Activated CD4-positive, alpha-beta memory T cell treated with anti-CD3 and anti-CD28 coated beads for 36 hours (primary cell): ENCODE results near the gene LRRC43. TPM values are rescaled to one million over a fixed set of nuclear protein-coding genes. Genes with fewer than 3 reads are reported as not detected.

Experiments
- CTCF ChIA-PET: fragments of 350-600 bp; sonication (Branson Sonifier 250); formaldehyde crosslinking; loops from one replicate; lab custom pipeline; 2021; ENCODE audit warnings: antibody characterized with exemption, inconsistent platforms; lab: Charles Lee
- POLR2A ChIA-PET: fragments of 350-600 bp; sonication (Branson Sonifier 250); formaldehyde crosslinking; loops from one replicate; lab custom pipeline; 2021; ENCODE audit warnings: antibody characterized with exemption; lab: Charles Lee
- DNase-seq: peaks from one replicate; pipeline ENCODE4 v3.0.0-alpha.2; 2020
- H3K27ac Mint-ChIP-seq: one replicate; pipeline ENCODE4 v1.8.0; 2021; ENCODE audit warnings: mixed read lengths
- H3K27me3 Mint-ChIP-seq: one replicate; pipeline ENCODE4 v1.8.0; 2021; ENCODE audit warnings: mixed read lengths
- H3K36me3 Mint-ChIP-seq: one replicate; pipeline ENCODE4 v1.8.0; 2021; ENCODE audit warnings: mixed read lengths
- H3K4me1 Mint-ChIP-seq: one replicate; pipeline ENCODE4 v1.8.0; 2021; ENCODE audit warnings: low read depth, mixed read lengths
- H3K4me3 Mint-ChIP-seq: one replicate; pipeline ENCODE4 v1.8.0; 2021; ENCODE audit warnings: mild to moderate bottlenecking, mixed read lengths
- H3K9me3 Mint-ChIP-seq: one replicate; pipeline ENCODE4 v1.8.0; 2021; ENCODE audit warnings: mixed read lengths
- intact Hi-C: fragments of 100-400 bp; cut with micrococcal nuclease; formaldehyde crosslinking; loops from one replicate; pipeline ENCODE4 v1.15.1; 2023
- total RNA-seq, 2 experiments: library from RNA; stranded (reverse); gene quantifications; one replicate each; pipeline ENCODE4 v1.2.3, GENCODE V29; 2021

Gene LRRC43
- total RNA-seq, 2 experiments from 2014 or later = 0.41 to 0.76 TPM

GRCh38 chr12:122141911-122142725, 40.8 kb upstream of the LRRC43 start:
- CTCF ChIA-PET = interaction anchor here (1.0 kb wide), 1 partner anchor 19 kb away, joined by 4 read pairs; no protein-coding TSS in a partner anchor
- H3K27me3 Mint-ChIP-seq = no peaks in the 10 kb centered on the region
- intact Hi-C loops = no loop called here
- peaks cover 7% of the 10 kb centered on the region for H3K36me3 Mint-ChIP-seq
- H3K4me3 Mint-ChIP-seq = no peak overlapping the region
- no peaks in the 10 kb centered on the region for H3K9me3 Mint-ChIP-seq
- H3K27ac Mint-ChIP-seq = no peak overlapping the region
- DNase-seq = no peak
- POLR2A ChIA-PET = no interaction called here
- no peaks in the 10 kb centered on the region for H3K4me1 Mint-ChIP-seq

GRCh38 chr12:122142857-122143256, 40.1 kb upstream of the LRRC43 start:
- no peak for DNase-seq
- intact Hi-C loops = no loop called here
- ChIA-PET CTCF (no interaction called here), POLR2A (interaction anchor here (0.6 kb wide), 1 partner anchor 150 kb away, joined by 3 read pairs; no protein-coding TSS in a partner anchor)
- Mint-ChIP-seq H3K36me3 (peaks cover 7% of the 10 kb centered on the region), H3K27ac (no peak overlapping the region), H3K27me3 (no peaks in the 10 kb centered on the region), H3K4me3 (no peak overlapping the region), H3K9me3 (no peaks in the 10 kb centered on the region), H3K4me1 (no peaks in the 10 kb centered on the region)

- Mint-ChIP-seq H3K27me3 (no peaks in the 10 kb centered on the region), H3K36me3 (peaks cover 2% of the 10 kb centered on the region), H3K4me3 (no peak overlapping the region), H3K27ac (no peak overlapping the region), H3K9me3 (no peaks in the 10 kb centered on the region), H3K4me1 (peaks cover 9% of the 10 kb centered on the region)
- intact Hi-C loops = no loop called here
- POLR2A ChIA-PET = no interaction called here
- CTCF ChIA-PET = interaction anchor here (0.7 kb wide), 1 partner anchor 21 kb away, joined by 3 read pairs; no protein-coding TSS in a partner anchor
- DNase-seq = no peak
These were observed 38.0 kb upstream of the LRRC43 start for GRCh38 chr12:122144885-122145284.

GRCh38 chr12:122145505-122146330, 37.2 kb upstream of the LRRC43 start:
- POLR2A ChIA-PET = no interaction called here
- CTCF ChIA-PET = interaction anchor here (0.9 kb wide), 2 partner anchors 15 to 22 kb away, joined by 3 to 5 read pairs; no protein-coding TSS in a partner anchor
- H3K9me3 Mint-ChIP-seq = no peaks in the 10 kb centered on the region
- no peak overlapping the region for H3K4me3 Mint-ChIP-seq
- H3K4me1 Mint-ChIP-seq = peaks cover 9% of the 10 kb centered on the region
- H3K36me3 Mint-ChIP-seq = peaks cover 2% of the 10 kb centered on the region
- intact Hi-C loops = no loop called here
- DNase-seq = no peak
- H3K27me3 Mint-ChIP-seq = peaks cover 3% of the 10 kb centered on the region
- H3K27ac Mint-ChIP-seq = no peak overlapping the region

GRCh38 chr12:122147514-122148290, 35.2 kb upstream of the LRRC43 start:
- no peak for DNase-seq
- Mint-ChIP-seq H3K36me3 (peaks cover 2% of the 10 kb centered on the region), H3K4me3 (no peak overlapping the region), H3K4me1 (peaks cover 9% of the 10 kb centered on the region), H3K9me3 (no peaks in the 10 kb centered on the region), H3K27ac (no peak overlapping the region), H3K27me3 (peaks cover 3% of the 10 kb centered on the region)
- ChIA-PET CTCF (interaction anchor here (1.0 kb wide), 1 partner anchor 93 kb away, joined by 6 read pairs; no protein-coding TSS in a partner anchor), POLR2A (no interaction called here)
- intact Hi-C loops = no loop called here

- H3K27me3 Mint-ChIP-seq = peaks cover 3% of the 10 kb centered on the region
- no peak overlapping the region for H3K4me3 Mint-ChIP-seq
- intact Hi-C loops = loop anchor here (1.0 kb wide), 1 partner anchor 40 kb away; no protein-coding TSS in a partner anchor
- ChIA-PET POLR2A (no interaction called here), CTCF (interaction anchor here (0.6 to 1.0 kb wide), 3 partner anchors 71 to 135 kb away, joined by 3 read pairs; no protein-coding TSS in a partner anchor)
- peaks cover 2% of the 10 kb centered on the region for H3K36me3 Mint-ChIP-seq
- H3K27ac Mint-ChIP-seq = no peak overlapping the region
- no peaks in the 10 kb centered on the region for H3K9me3 Mint-ChIP-seq
- H3K4me1 Mint-ChIP-seq = peaks cover 9% of the 10 kb centered on the region
- no peak for DNase-seq
These were observed 34.3 kb upstream of the LRRC43 start for GRCh38 chr12:122148657-122149056.

GRCh38 chr12:122150127-122150681, 32.7 kb upstream of the LRRC43 start:
- POLR2A ChIA-PET = no interaction called here
- intact Hi-C loops = no loop called here
- no peak overlapping the region for H3K4me3 Mint-ChIP-seq
- H3K27me3 Mint-ChIP-seq = peaks cover 3% of the 10 kb centered on the region
- H3K4me1 Mint-ChIP-seq = peaks cover 9% of the 10 kb centered on the region
- H3K27ac Mint-ChIP-seq = no peak overlapping the region
- DNase-seq = no peak
- no peaks in the 10 kb centered on the region for H3K36me3 Mint-ChIP-seq
- no peaks in the 10 kb centered on the region for H3K9me3 Mint-ChIP-seq
- CTCF ChIA-PET = interaction anchor here (1.5 to 1.6 kb wide), 2 partner anchors 17 to 96 kb away, joined by 4 read pairs; no protein-coding TSS in a partner anchor

GRCh38 chr12:122152754-122153153, 30.2 kb upstream of the LRRC43 start:
- H3K9me3 Mint-ChIP-seq = no peaks in the 10 kb centered on the region
- CTCF ChIA-PET = interaction anchor here (0.7 to 2.8 kb wide), 3 partner anchors 29 to 97 kb away, joined by 4 to 9 read pairs (median 6); no protein-coding TSS in a partner anchor
- peaks cover 9% of the 10 kb centered on the region for H3K4me1 Mint-ChIP-seq
- H3K27me3 Mint-ChIP-seq = peaks cover 3% of the 10 kb centered on the region
- no peaks in the 10 kb centered on the region for H3K36me3 Mint-ChIP-seq
- no peak overlapping the region for H3K4me3 Mint-ChIP-seq
- POLR2A ChIA-PET = no interaction called here
- DNase-seq = no peak
- intact Hi-C loops = no loop called here
- no peak overlapping the region for H3K27ac Mint-ChIP-seq

GRCh38 chr12:122155705-122156104, 27.2 kb upstream of the LRRC43 start:
- no peaks in the 10 kb centered on the region for H3K4me1 Mint-ChIP-seq
- H3K27me3 Mint-ChIP-seq = no peaks in the 10 kb centered on the region
- H3K9me3 Mint-ChIP-seq = no peaks in the 10 kb centered on the region
- no peak for DNase-seq
- no peaks in the 10 kb centered on the region for H3K36me3 Mint-ChIP-seq
- POLR2A ChIA-PET = no interaction called here
- CTCF ChIA-PET = interaction anchor here (2.0 to 2.5 kb wide), 2 partner anchors 11 to 101 kb away, joined by 4 to 7 read pairs; no protein-coding TSS in a partner anchor
- H3K27ac Mint-ChIP-seq = no peak overlapping the region
- H3K4me3 Mint-ChIP-seq = no peak overlapping the region
- intact Hi-C loops = no loop called here

- no peak for DNase-seq
- Mint-ChIP-seq H3K4me3 (no peak overlapping the region), H3K36me3 (no peaks in the 10 kb centered on the region), H3K27ac (no peak overlapping the region), H3K9me3 (no peaks in the 10 kb centered on the region), H3K4me1 (peaks cover 10% of the 10 kb centered on the region), H3K27me3 (no peaks in the 10 kb centered on the region)
- CTCF ChIA-PET = interaction anchor here (0.6 to 1.6 kb wide), 3 partner anchors 34 to 238 kb away, joined by 3 to 4 read pairs (median 3); no protein-coding TSS in a partner anchor
- POLR2A ChIA-PET = no interaction called here
- intact Hi-C loops = no loop called here
These were observed 24.1 kb upstream of the LRRC43 start for GRCh38 chr12:122158700-122159285.

GRCh38 chr12:122159882-122160281, 23.0 kb upstream of the LRRC43 start:
- intact Hi-C loops = loop anchor here (2.0 kb wide), 1 partner anchor 31 kb away; no protein-coding TSS in a partner anchor
- ChIA-PET POLR2A (no interaction called here), CTCF (interaction anchor here (1.6 kb wide), 1 partner anchor 33 kb away, joined by 3 read pairs; no protein-coding TSS in a partner anchor)
- no peak for DNase-seq
- Mint-ChIP-seq H3K4me1 (peaks cover 10% of the 10 kb centered on the region), H3K27me3 (peaks cover 3% of the 10 kb centered on the region), H3K4me3 (no peak overlapping the region), H3K36me3 (no peaks in the 10 kb centered on the region), H3K9me3 (no peaks in the 10 kb centered on the region), H3K27ac (no peak overlapping the region)
